SH-SY5Y (cell line): ENCODE data around the gene ADARB2.

Experiments used
- GATA2 ChIP-seq: IDR thresholded peaks from 2 replicates; pipeline ENCODE4 v1.6.1; 2011; ENCODE audit warnings: mild to moderate bottlenecking, low read depth, low read length
- GATA3 ChIP-seq: IDR thresholded peaks from 2 replicates; pipeline ENCODE4 v1.6.1; 2011; ENCODE audit warnings: low read depth, mild to moderate bottlenecking, low read length, moderate library complexity

DNA sequence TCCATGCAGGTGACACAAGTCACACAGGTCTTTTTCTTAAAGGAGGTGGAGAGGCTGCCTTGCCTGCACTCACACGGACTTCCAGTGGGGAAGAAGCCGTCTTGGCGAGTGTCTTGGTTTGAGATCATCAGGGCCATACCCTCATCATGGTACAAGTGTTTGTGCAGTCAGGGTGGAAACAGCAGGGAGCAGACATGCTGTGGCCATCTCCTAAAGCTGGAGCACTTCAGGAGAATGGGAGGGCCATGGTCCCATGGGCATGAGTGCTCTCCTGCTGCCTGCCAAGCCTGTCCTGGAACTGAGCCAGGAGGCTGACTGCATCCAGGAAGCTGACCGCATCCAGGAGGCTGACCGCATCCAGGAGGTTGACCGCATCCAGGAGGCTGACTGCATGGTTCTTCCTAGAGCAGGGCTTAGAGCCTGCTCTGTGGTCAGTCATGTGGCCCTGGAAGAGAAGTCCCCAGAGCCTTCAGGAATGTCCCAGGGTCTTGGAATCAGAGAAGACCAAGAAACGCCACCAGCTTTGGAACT lies 98.4 kb downstream of the ADARB2 start:
- no peak for TF ChIP-seq GATA2
- TF ChIP-seq GATA3: no peak
